HFFc6 (cell line): Measurements from ENCODE around the gene RRP36. TPM values are rescaled to one million over a fixed set of nuclear protein-coding genes. Genes with fewer than 3 reads are reported as not detected.
A peak's percentile ranks its signal among the peaks of the same experiment; 100 is the strongest.

ENCODE experiments used
- DNase-seq: peaks from one replicate; pipeline ENCODE4 v3.0.0-alpha.2; 2018
- H3K27ac Mint-ChIP-seq: 2 replicates; pipeline ENCODE4 v1.8.0; 2020; ENCODE audit warnings: mild to moderate bottlenecking, mixed read lengths
- H3K27me3 Mint-ChIP-seq: 2 replicates; pipeline ENCODE4 v1.8.0; 2021; ENCODE audit warnings: mild to moderate bottlenecking, moderate library complexity, mixed read lengths; ENCODE audit not compliant: insufficient read depth
- H3K36me3 Mint-ChIP-seq: 2 replicates; pipeline ENCODE4 v1.8.0; 2021; ENCODE audit warnings: low read depth, mixed read lengths
- H3K4me1 Mint-ChIP-seq: 2 replicates; pipeline ENCODE4 v1.8.0; 2020; ENCODE audit warnings: low read depth, mixed read lengths
- H3K4me3 Mint-ChIP-seq: 2 replicates; pipeline ENCODE4 v1.8.0; 2020; ENCODE audit warnings: mild to moderate bottlenecking, moderate library complexity, mixed read lengths
- H3K9me3 Mint-ChIP-seq: 2 replicates; pipeline ENCODE4 v1.8.0; 2020; ENCODE audit warnings: mild to moderate bottlenecking, mixed read lengths
- total RNA-seq, 6 experiments: library from RNA; stranded (reverse); fragmentation: NEBNext Ultra II Directional; extraction: Animal tissue kit (Norgen Biotek cat#: 25700); gene quantifications; 2 replicates in 1 of 6; 3 replicates in 5 of 6; pipeline ENCODE4 v1.2.3, GENCODE V29; 2021
- TF ChIP-seq, protein P1 (sequence below): fragments of 200-600 bp; sonication (generic); IDR thresholded peaks from 2 replicates; pipeline ENCODE4 v1.5.0; 2021; ENCODE audit warnings: antibody characterized with exemption, mild to moderate bottlenecking

RRP36 gene
- total RNA-seq, 6 experiments from 2014 or later = 85.0 to 101 (median 96.4) TPM

DNA sequence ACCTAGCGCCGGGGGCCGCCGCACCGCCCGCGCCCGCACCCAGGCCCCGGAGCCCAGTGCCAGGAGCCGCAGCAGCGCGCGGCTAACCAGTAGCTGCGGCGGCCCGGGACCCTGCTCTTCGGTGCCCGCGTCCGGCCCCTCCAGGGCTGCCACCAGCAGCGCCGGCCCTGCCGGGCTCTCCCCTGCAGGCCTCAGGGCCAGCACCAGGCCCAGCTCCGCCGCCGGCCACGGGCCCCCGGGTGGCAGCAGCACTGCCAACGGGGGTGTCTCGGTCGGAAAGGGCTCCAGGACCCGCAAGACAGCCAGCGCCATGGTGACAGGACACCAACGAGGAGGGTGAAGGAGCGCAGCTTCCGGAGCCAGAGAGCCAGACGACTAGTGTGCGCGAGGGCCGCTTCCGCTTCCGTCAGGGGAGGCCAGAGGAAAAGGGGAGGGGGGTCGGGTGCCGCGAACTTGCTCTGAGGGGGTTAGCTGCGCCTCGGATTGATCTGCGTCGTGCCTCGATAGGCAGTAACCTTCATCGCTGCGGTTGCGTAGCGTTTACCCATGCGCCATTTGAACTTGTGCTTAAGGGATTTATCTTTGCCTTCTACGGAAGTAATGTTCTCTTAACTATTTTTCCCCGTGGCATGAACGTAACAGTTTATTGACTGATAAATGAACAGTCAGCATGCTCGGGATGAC is 42.4 kb upstream of the RRP36 start, which contains the start of gene PEX6:
Gene PEX6 (minus strand): TSS at position 343 of the 684 bp plus-strand sequence. CDS start 31 bp downstream, at position 312.
- TF ChIP-seq, protein P1, sequence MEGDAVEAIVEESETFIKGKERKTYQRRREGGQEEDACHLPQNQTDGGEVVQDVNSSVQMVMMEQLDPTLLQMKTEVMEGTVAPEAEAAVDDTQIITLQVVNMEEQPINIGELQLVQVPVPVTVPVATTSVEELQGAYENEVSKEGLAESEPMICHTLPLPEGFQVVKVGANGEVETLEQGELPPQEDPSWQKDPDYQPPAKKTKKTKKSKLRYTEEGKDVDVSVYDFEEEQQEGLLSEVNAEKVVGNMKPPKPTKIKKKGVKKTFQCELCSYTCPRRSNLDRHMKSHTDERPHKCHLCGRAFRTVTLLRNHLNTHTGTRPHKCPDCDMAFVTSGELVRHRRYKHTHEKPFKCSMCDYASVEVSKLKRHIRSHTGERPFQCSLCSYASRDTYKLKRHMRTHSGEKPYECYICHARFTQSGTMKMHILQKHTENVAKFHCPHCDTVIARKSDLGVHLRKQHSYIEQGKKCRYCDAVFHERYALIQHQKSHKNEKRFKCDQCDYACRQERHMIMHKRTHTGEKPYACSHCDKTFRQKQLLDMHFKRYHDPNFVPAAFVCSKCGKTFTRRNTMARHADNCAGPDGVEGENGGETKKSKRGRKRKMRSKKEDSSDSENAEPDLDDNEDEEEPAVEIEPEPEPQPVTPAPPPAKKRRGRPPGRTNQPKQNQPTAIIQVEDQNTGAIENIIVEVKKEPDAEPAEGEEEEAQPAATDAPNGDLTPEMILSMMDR = no peak
- peaks cover 18% of the 10 kb centered on the region for H3K36me3 Mint-ChIP-seq
- H3K4me1 Mint-ChIP-seq = peaks cover 42% of the 10 kb centered on the region
- no peaks in the 10 kb centered on the region for H3K9me3 Mint-ChIP-seq
- no peaks in the 10 kb centered on the region for H3K27me3 Mint-ChIP-seq
- peak within 1 kb of the TSS; percentile 93 for H3K27ac Mint-ChIP-seq
- peak within 1 kb of the TSS; percentile 95 for H3K4me3 Mint-ChIP-seq
- DNase-seq = peak; percentile 76

DNA sequence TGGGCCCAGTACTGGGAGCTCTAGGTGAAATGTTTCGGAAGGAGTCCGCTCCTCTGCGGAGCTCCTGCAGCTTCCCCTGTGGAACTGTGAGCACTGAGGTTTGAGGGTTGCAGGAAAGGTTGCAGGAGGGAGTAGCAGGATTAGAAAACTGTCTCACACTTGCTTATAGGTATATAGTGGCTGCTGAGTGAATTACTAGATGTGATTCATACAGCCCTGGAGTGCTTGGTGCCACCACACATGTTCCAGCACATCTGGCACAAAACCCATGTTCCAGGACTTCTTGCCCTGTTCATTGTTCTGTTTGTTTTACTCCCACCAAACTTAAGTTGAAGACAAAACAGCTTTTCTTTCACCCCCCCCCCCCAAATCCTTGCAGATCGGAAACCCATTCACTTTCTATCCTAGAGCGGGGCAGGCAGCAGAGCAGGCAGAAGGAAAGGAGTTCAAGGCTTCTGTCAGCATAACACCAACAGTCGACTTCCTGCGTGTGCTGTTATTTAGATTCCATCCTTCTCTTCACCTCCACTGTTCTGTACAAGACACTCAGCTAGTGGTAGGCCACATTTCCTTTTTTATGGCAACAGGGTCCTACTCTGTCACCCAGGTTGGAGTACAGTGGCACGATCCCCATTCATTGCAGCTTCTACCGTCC is 41.8 kb upstream of the RRP36 start:
- peak overlapping the region; percentile 92 for H3K4me3 Mint-ChIP-seq
- H3K27ac Mint-ChIP-seq = peak overlapping the region; percentile 93
- H3K9me3 Mint-ChIP-seq = no peaks in the 10 kb centered on the region
- no peaks in the 10 kb centered on the region for H3K27me3 Mint-ChIP-seq
- TF ChIP-seq, protein P1 = no peak
- DNase-seq = peak; percentile 48
- H3K4me1 Mint-ChIP-seq = peaks cover 44% of the 10 kb centered on the region
- H3K36me3 Mint-ChIP-seq = peaks cover 18% of the 10 kb centered on the region

DNA sequence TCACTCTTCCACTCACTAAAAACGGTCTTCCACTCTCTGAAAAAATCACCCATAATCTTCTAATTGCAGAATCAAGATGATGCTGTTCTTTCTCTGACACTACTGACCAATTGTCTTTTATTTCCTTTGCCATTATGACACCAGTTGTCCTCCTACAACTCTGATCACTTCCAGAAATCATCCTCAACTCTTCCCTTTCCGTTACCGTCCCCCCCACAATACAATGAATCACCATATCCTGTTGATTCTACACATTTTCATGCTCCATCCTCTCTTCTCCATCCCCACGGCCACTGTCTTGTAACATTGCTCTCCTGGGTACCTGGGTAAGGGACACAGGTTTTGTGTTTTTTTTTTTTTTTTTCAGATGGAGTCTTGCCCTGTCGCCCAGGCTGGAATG is 39.6 kb upstream of the RRP36 start:
- TF ChIP-seq, protein P1 = no peak
- peak overlapping the region; percentile 66 for H3K27ac Mint-ChIP-seq
- no peaks in the 10 kb centered on the region for H3K9me3 Mint-ChIP-seq
- H3K27me3 Mint-ChIP-seq = peaks cover 2% of the 10 kb centered on the region; the same call in 1 of the 2 replicates
- H3K4me1 Mint-ChIP-seq = peaks cover 55% of the 10 kb centered on the region
- peaks cover 16% of the 10 kb centered on the region for H3K36me3 Mint-ChIP-seq
- H3K4me3 Mint-ChIP-seq = peak overlapping the region; percentile 24
- DNase-seq = no peak

DNA sequence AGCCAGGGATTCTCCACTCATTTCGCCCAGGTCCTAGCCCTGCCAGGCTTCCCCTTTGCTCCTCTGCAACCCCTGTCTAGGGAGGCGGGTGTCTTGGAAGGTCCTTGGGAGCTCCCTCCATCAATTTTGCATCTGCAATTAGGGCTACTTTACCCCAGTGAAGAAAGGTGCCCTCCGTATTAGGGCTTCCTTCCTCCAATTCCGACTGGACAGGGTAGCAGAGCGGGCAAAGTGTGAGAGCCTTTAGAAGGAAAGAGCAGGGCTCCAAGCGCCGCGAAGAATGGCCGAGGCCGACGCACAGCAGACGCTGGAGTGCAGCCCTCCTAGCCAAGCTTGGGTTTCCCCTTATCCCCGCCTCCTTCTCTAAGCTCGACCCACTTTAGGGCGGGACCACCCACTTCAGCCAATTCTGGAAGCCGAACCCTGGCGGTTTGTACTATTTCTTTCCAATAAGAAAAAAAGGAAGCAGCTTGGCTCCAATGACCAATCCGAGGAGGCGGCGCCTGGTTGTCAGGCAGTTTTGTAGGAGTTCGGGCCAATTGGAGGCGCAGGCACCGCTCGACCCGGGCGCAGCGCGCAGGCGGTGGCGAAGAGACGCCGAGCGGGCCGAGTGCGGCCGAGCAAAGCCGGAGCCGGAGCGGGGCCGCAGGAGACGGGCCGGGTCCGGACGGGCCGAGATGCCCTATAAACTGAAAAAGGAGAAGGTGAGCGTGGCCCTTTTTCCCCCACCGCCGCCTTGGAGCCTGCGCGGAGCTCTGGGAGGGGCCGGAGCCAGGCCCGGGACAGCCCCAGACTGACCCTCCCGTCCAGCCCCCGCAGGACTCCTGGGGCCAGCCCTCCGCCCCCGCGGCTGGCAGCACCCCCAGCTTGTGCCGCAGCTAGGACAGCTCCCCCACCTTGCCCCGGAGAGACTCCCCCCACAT is 37.2 kb upstream of the RRP36 start, which contains the start of gene PPP2R5D:
Gene PPP2R5D (plus strand): TSS at position 570 of the 923 bp plus-strand sequence. CDS start 108 bp downstream, at position 678.
- Mint-ChIP-seq H3K4me3 (peak within 1 kb of the TSS; percentile 88), H3K9me3 (no peaks in the 10 kb centered on the region), H3K36me3 (peaks cover 21% of the 10 kb centered on the region), H3K4me1 (peaks cover 61% of the 10 kb centered on the region), H3K27ac (peak within 1 kb of the TSS; percentile 92), H3K27me3 (peaks cover 2% of the 10 kb centered on the region; the same call in 1 of the 2 replicates)
- TF ChIP-seq, protein P1 = no peak
- peak; percentile 99 for DNase-seq

DNA sequence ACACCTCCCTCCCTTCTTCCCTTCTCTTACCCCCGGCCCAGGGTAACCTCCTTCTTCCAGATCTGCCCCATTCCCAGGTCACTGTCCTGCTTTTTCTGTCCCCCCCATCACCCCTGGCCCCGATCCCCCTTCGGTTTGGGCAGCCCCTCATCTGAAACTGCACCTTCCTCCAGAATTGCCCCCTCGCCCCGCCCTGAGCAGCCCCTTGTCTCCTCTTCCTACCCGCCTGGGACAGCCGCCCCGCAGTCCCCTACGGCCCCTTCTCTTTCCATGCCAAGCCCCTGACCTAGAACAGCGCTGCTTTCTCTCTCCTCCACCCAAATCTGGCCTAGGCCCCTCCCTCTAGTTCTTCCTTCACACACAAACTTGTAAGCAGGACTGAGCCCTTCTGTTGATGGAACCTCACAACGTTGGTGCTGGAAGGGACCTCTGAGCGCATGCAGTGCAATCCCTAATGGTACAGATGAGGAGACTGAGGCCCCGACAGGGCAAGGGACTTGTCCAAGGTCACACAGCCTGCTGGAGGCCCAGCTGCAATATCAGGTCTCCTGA is 36.4 kb upstream of the RRP36 start:
- Mint-ChIP-seq H3K4me3 (peak overlapping the region; percentile 88), H3K27ac (peak overlapping the region; percentile 92), H3K36me3 (peaks cover 23% of the 10 kb centered on the region), H3K9me3 (no peaks in the 10 kb centered on the region), H3K27me3 (peaks cover 2% of the 10 kb centered on the region; the same call in 1 of the 2 replicates), H3K4me1 (peaks cover 54% of the 10 kb centered on the region)
- DNase-seq = no peak
- TF ChIP-seq, protein P1 = no peak
